Skin of body (tissue), 2 donors: Measurements from ENCODE around the gene PTPRN2. TPM values are rescaled to one million over a fixed set of nuclear protein-coding genes. Genes with fewer than 3 reads are reported as not detected.

ENCODE experiments used
- DNase-seq: peaks from one replicate; lab custom pipeline; 2025; lab: John Stamatoyannopoulos, UW
- total RNA-seq: library from RNA; depleted of rRNA; stranded (reverse); fragments of >200 nt; gene quantifications from one replicate; pipeline ENCODE4 v1.2.3, GENCODE V29; 2014

PTPRN2 gene
- total RNA-seq, 1 donor from 2014 or later = 0.99 TPM

GRCh38 chr7:158327571-158328180 lies 259.9 kb downstream of the PTPRN2 start:
- DNase-seq = no peak

- no peak for DNase-seq
Measured at GRCh38 chr7:158327012-158327411, 260.6 kb downstream of the PTPRN2 start.

- DNase-seq = no peak
Measured at GRCh38 chr7:158325530-158326381, 261.9 kb downstream of the PTPRN2 start.

GRCh38 chr7:158324397-158325360 lies 262.9 kb downstream of the PTPRN2 start:
- DNase-seq = no peak

GRCh38 chr7:158323741-158324396 lies 263.8 kb downstream of the PTPRN2 start:
- no peak for DNase-seq

- DNase-seq = no peak
Measured at GRCh38 chr7:158322616-158323530, 264.8 kb downstream of the PTPRN2 start.

- no peak for DNase-seq
Measured at GRCh38 chr7:158321936-158322615, 265.5 kb downstream of the PTPRN2 start.

- no peak for DNase-seq
Measured at GRCh38 chr7:158321056-158321700, 266.4 kb downstream of the PTPRN2 start.

- no peak for DNase-seq
Measured at GRCh38 chr7:158320328-158320727, 267.3 kb downstream of the PTPRN2 start.

- no peak for DNase-seq
Measured at GRCh38 chr7:158318511-158318913, 269.1 kb downstream of the PTPRN2 start.

GRCh38 chr7:158317238-158318205 lies 270.1 kb downstream of the PTPRN2 start:
- no peak for DNase-seq

GRCh38 chr7:158316466-158317031 lies 271.1 kb downstream of the PTPRN2 start:
- DNase-seq = no peak

- DNase-seq = no peak
Measured at GRCh38 chr7:158315881-158316280, 271.7 kb downstream of the PTPRN2 start.

GRCh38 chr7:158315326-158315725 lies 272.3 kb downstream of the PTPRN2 start:
- no peak for DNase-seq

GRCh38 chr7:158314394-158314793 lies 273.2 kb downstream of the PTPRN2 start:
- no peak for DNase-seq

- DNase-seq = no peak
Measured at GRCh38 chr7:158313931-158314330, 273.7 kb downstream of the PTPRN2 start.

GRCh38 chr7:158312789-158313188 lies 274.8 kb downstream of the PTPRN2 start:
- no peak for DNase-seq
